Effector memory CD4-positive, alpha-beta T cell (primary cell): Measurements from ENCODE around the gene HTR2A.

Source experiments
- DNase-seq, 3 donors: peaks; one replicate each; pipeline ENCODE4 v3.0.0-alpha.2; 2020
- H3K27ac ChIP-seq: 2 replicates; pipeline ENCODE4 v1.7.0; 2013; ENCODE audit warnings: mild to moderate bottlenecking, low read length, moderate library complexity; ENCODE audit not compliant: insufficient read depth, poor library complexity, severe bottlenecking
- H3K27me3 ChIP-seq: replicated peaks from 2 replicates; pipeline ENCODE4 v1.7.0; 2013; ENCODE audit warnings: mild to moderate bottlenecking, low read length; ENCODE audit not compliant: insufficient read depth, control insufficient read depth, poor library complexity, severe bottlenecking
- H3K36me3 ChIP-seq: 2 replicates; pipeline ENCODE4 v1.7.0; 2013; ENCODE audit warnings: mild to moderate bottlenecking, low read length, moderate library complexity; ENCODE audit not compliant: control insufficient read depth, insufficient read depth
- H3K4me1 ChIP-seq: 2 replicates; pipeline ENCODE4 v1.7.0; 2013; ENCODE audit warnings: low read length, mild to moderate bottlenecking; ENCODE audit not compliant: control insufficient read depth, insufficient read depth, poor library complexity, severe bottlenecking
- H3K4me3 ChIP-seq: 2 replicates; pipeline ENCODE4 v1.7.0; 2013; ENCODE audit warnings: low read length, low read depth, mild to moderate bottlenecking; ENCODE audit not compliant: insufficient read depth, poor library complexity, severe bottlenecking
- H3K9me3 ChIP-seq: 2 replicates; pipeline ENCODE4 v1.7.0; 2013; ENCODE audit warnings: mild to moderate bottlenecking, low read length, moderate library complexity; ENCODE audit not compliant: control insufficient read depth

The HTR2A gene

DNA sequence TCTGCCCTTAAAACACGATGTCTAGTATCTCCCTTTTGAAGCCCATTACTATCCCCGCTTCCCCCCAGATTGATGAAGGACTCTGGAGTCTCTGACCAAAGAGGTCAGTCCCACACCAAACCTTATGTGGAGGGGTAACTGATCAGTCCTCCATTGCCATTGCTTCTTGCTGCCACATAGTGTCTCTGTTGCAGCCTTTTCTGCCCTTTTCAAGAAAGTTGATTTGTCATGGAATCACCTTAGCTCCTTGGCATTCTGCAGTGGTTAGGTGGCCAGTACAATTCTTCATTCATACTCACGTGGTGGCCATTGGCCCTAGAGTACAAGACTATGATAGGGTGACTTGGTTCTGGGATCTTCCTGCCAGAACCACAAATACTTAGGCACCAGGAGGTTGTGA is 8.4 kb upstream of the HTR2A start:
- Histone ChIP-seq H3K4me1 (no peaks in the 10 kb centered on the region), H3K27me3 (no peaks in the 10 kb centered on the region), H3K27ac (no peak overlapping the region), H3K4me3 (no peak overlapping the region), H3K9me3 (no peaks in the 10 kb centered on the region), H3K36me3 (no peaks in the 10 kb centered on the region)
- no peak for DNase-seq

DNA sequence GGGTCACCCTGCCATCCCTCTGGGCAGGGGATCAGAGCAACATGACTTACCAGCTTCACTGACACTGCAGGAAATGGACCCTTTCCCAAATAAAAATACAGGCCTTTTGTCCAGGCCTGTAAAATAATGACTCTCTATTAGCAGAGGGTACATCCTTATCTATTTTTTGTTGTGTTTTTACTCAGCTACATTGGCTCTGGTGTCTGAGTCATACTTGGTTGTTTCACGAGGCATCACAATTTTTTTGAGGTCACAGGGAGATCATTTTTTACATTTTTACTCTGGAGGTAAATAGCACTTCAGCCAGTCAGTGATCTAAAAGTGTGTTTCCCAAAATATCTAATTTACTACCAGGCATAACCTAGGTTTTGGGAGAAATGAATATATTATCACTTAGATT is 6.9 kb upstream of the HTR2A start:
- Histone ChIP-seq H3K27ac (no peak overlapping the region), H3K4me1 (no peaks in the 10 kb centered on the region), H3K9me3 (no peaks in the 10 kb centered on the region), H3K4me3 (no peak overlapping the region), H3K27me3 (no peaks in the 10 kb centered on the region), H3K36me3 (no peaks in the 10 kb centered on the region)
- DNase-seq, result no peak

DNA sequence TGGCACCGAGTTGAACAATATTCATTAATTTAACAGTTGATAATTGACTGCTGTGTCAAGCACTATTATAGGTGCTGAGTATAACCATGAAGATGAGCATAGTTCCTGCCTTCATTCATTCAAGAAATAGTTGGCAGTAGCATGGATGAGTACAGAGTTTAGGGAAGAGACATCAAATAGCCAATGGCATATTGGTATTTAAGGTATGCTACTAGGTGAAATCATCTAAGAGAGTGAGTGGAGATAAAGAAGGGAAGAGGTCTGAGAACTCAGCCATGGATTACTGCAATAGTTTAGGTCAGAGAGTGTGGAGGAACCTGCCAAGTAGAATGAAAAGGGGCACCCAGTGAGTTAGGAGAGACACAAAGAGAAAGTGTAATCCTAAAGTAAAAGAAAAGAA is 4.9 kb upstream of the HTR2A start:
- Histone ChIP-seq H3K9me3 (no peaks in the 10 kb centered on the region), H3K27me3 (no peaks in the 10 kb centered on the region), H3K36me3 (no peaks in the 10 kb centered on the region), H3K4me3 (no peak overlapping the region), H3K27ac (no peak overlapping the region), H3K4me1 (no peaks in the 10 kb centered on the region)
- no peak for DNase-seq

DNA sequence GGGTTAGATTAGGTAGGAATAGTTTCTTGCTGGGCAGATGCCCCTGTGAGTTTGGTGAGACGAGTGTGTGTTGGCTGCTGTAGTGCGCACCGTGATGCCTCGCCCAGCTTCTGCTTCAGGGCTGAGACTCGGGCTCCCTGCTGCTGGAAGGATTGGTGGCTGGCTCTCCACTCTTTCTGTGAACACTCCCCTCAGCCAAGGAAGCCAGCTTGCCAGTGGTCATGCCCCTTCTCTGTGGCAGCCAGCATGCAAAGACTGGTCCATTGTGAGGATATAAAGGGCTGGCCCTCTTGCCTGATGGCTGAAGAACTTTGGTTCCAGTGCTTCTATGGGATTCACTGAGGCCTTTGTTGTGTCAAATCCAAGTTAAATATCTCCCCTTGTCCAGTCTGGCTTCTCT is 2.9 kb upstream of the HTR2A start:
- no peak for DNase-seq
- H3K4me3 ChIP-seq, result no peak overlapping the region
- H3K27me3 ChIP-seq, result no peaks in the 10 kb centered on the region
- no peaks in the 10 kb centered on the region for H3K9me3 ChIP-seq
- no peak overlapping the region for H3K27ac ChIP-seq
- no peaks in the 10 kb centered on the region for H3K36me3 ChIP-seq
- no peaks in the 10 kb centered on the region for H3K4me1 ChIP-seq

DNA sequence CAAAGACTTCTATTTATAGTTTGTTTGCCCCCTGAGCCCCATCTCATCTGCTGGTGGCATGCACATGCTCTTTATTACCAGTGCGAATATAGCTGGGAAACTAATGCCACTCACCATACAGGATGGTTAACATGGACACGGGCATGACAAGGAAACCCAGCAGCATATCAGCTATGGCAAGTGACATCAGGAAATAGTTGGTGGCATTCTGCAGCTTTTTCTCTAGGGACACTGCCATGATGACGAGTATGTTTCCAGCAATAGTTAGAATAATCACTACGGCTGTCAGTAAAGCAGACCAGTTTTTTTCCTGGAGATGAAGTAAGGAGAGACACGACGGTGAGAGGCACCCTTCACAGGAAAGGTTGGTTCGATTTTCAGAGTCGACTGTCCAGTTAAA is 1.5 kb downstream of the HTR2A start:
- Histone ChIP-seq H3K27ac (no peak overlapping the region), H3K27me3 (peaks cover 20% of the 10 kb centered on the region), H3K4me3 (no peak overlapping the region)

DNA sequence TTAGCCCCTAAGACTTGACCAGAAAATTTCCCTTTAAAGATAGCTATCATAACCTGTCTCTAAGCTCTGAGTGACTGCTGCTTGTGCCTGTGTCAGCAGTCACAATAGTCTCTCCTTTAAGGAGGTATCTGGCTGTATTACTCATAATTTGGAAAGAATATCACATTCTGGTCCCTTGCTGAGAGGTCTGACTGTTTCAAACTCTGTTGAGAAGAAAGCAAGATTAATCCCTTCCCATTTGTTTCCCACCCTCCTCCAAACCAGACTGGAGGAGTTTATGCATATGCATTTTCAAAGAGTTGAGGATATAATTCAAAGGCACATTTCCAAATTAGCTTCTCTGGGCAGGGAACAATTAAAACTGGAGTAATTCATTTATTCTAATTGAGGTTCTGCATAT is 2.3 kb downstream of the HTR2A start:
- Histone ChIP-seq H3K9me3 (no peaks in the 10 kb centered on the region), H3K36me3 (no peaks in the 10 kb centered on the region), H3K27ac (no peak overlapping the region), H3K4me1 (no peaks in the 10 kb centered on the region), H3K4me3 (no peak overlapping the region), H3K27me3 (peaks cover 20% of the 10 kb centered on the region)
- DNase-seq, result no peak

More for the DNA sequence above, 1.5 kb downstream of the HTR2A start:
- DNase-seq, result no peak
- H3K36me3 ChIP-seq, result no peaks in the 10 kb centered on the region
- no peaks in the 10 kb centered on the region for H3K4me1 ChIP-seq
- no peaks in the 10 kb centered on the region for H3K9me3 ChIP-seq

DNA sequence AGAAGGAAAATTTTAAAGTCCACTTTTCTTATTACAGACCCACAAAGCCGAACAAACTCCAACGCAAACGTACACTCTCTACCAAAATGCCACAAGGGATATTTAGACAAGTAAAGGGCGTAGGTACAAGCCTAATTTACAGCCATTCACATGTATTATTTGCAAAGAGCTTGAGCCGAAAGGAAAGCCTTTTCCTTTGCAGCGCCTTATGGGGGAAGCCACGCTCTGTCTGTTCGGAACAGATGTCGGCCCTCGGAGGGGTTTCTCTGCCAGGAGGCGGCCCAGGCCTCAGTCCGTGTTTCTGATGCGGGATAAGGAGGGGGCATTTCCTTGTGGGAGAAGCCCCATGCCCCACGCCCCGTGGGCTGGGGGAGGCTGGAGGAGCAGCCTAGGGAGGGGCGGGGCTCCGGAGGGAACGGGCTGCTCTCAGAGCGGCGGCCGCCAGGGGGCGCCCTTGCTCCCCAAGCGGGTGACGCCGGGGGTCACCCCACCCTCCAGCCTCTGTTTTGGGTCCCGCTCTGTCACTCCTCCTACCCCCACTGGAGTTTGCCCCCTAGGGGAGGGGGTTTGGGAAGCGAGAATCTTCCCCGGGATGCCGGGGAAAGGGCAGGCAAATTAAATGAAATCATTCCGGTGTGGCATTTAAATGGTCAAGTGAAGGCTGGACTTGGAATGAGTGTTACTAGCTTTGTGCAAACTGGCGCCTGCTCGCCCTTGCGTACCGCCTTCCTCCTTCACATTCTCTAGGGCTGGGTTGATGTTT is 2.9 kb downstream of the HTR2A start:
- no peaks in the 10 kb centered on the region for H3K9me3 ChIP-seq
- H3K27ac ChIP-seq, result no peak overlapping the region
- peak overlapping the region; percentile 46 for H3K4me3 ChIP-seq
- H3K36me3 ChIP-seq, result no peaks in the 10 kb centered on the region
- peaks cover 20% of the 10 kb centered on the region for H3K27me3 ChIP-seq
- DNase-seq, result peak; percentile 9 to 29 (median 15)
- H3K4me1 ChIP-seq, result no peaks in the 10 kb centered on the region

DNA sequence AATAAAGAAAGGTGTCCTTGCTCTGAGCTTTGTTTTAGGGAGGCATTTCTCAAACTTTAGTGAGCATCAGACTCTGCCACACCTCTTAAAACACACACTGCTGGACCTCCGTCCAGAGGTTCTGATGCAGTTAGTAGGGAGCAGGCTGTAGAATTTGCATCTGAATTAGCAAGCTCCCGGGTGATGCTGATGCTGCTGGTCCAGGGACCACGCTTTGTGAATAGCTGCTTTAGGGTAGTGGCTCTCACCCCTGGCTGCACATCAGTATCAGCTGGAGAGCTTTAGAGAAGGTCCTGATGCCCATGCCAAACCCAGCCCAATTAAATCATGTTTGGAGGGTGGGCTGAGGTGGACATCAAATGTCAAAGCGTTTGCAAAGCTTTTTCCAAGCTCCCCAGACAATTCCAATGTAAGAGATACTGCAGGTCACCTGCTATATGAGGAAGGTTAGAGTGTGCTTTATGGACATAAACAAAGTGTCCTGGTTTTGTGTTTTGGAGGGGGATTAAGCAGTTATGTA is 3.6 kb downstream of the HTR2A start:
- Histone ChIP-seq H3K4me3 (peak overlapping the region; percentile 46), H3K27me3 (peaks cover 20% of the 10 kb centered on the region), H3K9me3 (no peaks in the 10 kb centered on the region), H3K4me1 (no peaks in the 10 kb centered on the region), H3K36me3 (no peaks in the 10 kb centered on the region), H3K27ac (no peak overlapping the region)
- no peak for DNase-seq

DNA sequence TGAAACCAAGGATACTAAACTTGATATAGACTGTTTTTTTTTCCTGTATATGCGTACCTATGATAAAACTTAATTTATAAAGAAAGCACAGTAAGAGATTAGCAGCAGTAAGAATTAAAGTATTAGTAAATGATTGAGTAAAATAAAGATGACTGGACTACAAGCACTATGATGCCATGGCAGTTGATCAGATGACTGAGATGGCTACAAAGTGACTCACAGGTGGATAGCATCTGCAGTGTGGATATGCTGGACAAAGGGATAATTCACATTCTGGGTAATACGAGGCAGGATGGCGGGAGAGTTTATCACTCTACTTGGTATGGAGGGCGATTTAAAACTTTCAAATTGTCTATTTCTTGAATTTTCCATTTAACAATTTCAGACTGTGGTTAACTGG is 11.8 kb downstream of the HTR2A start:
- H3K4me3 ChIP-seq, result no peak overlapping the region
- no peaks in the 10 kb centered on the region for H3K9me3 ChIP-seq
- no peak for DNase-seq
- H3K27me3 ChIP-seq, result peaks cover 4% of the 10 kb centered on the region
- H3K27ac ChIP-seq, result no peak overlapping the region
- no peaks in the 10 kb centered on the region for H3K4me1 ChIP-seq
- H3K36me3 ChIP-seq, result no peaks in the 10 kb centered on the region

DNA sequence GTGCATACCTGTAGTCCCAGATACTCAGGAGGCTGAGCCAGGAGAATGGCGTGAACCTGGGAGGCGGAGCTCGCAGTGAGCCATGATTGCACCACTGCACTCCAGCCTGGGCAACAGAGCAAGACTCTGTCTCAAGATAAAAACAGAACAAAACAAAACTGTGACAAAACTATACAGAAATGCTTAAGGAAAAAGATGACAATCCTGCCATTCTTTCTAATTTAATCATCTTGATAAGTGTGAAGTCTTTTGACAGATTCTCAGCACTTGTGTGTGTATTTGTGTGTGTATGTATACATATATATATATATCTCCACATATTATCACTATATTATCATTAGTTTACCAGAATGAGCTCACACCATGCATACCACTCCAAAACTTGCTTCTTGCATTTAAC is 12.3 kb downstream of the HTR2A start:
- DNase-seq, result no peak

More for the DNA sequence above, 12.3 kb downstream of the HTR2A start:
- Histone ChIP-seq H3K27me3 (peaks cover 4% of the 10 kb centered on the region), H3K4me1 (no peaks in the 10 kb centered on the region), H3K27ac (no peak overlapping the region), H3K4me3 (no peak overlapping the region), H3K36me3 (no peaks in the 10 kb centered on the region), H3K9me3 (no peaks in the 10 kb centered on the region)
